Uterus (tissue), 2 donors: Measurements from ENCODE around the gene C11orf86.

Experiments used
- CTCF ChIP-seq, 4 experiments: fragments of 200-600 bp in 2 of 4; fragments of 450-650 bp in 2 of 4; sonication (generic) in 2 of 4; IDR thresholded peaks; one replicate each; pipeline ENCODE4 v1.5.1; 2016 to 2019; ENCODE audit warnings: antibody characterized with exemption in 4 of 4, mild to moderate bottlenecking in 2 of 4, moderate library complexity in 1 of 4
- POLR2A ChIP-seq, 2 donors: fragments of 450-650 bp; IDR thresholded peaks; one replicate each; pipeline ENCODE4 v1.6.1; 2016; ENCODE audit warnings: antibody characterized with exemption in 2 of 2, mild to moderate bottlenecking in 1 of 2, moderate library complexity in 1 of 2

GRCh38 chr11:66938582-66939135 is 36.4 kb upstream of the C11orf86 start:
- no peak for TF ChIP-seq CTCF (IDR thresholded peaks at IDR 0.05)
- no peak for TF ChIP-seq POLR2A (IDR thresholded peaks at IDR 0.05)
